BE2C (cell line): ENCODE measurements around the gene MAG.

Experiments
- DNase-seq: peaks from one replicate; pipeline ENCODE4 v3.0.0-alpha.2; 2020
- H3K27me3 ChIP-seq: fragments of 250-450 bp; sonication (Bioruptor Pico); 2 replicates; pipeline ENCODE4 v1.5.1; 2020; ENCODE audit warnings: mild to moderate bottlenecking
- H3K36me3 ChIP-seq: fragments of 250-450 bp; sonication (Bioruptor Pico); 2 replicates; pipeline ENCODE4 v1.5.1; 2020; ENCODE audit warnings: mild to moderate bottlenecking
- H3K4me1 ChIP-seq: fragments of 250-450 bp; sonication (Bioruptor Pico); 2 replicates; pipeline ENCODE4 v1.5.1; 2020
- H3K4me3 ChIP-seq: 2 replicates; pipeline ENCODE4 v1.5.1; 2011; ENCODE audit warnings: low read depth, low read length
- H3K9me3 ChIP-seq: fragments of 250-450 bp; sonication (Bioruptor Pico); 2 replicates; pipeline ENCODE4 v1.5.1; 2020
- CTCF ChIP-seq: IDR thresholded peaks from 2 replicates; pipeline ENCODE4 v1.5.1; 2012; ENCODE audit warnings: mild to moderate bottlenecking, low read depth, low read length

The MAG gene

GRCh38 chr19:35322014-35322413 is 30.1 kb downstream of the MAG start:
- H3K4me3 ChIP-seq = no peak overlapping the region
- H3K9me3 ChIP-seq = no peaks in the 10 kb centered on the region; the same call in 1 of the 2 replicates
- no peaks in the 10 kb centered on the region for H3K4me1 ChIP-seq
- H3K36me3 ChIP-seq = no peaks in the 10 kb centered on the region
- H3K27me3 ChIP-seq = peaks cover 3% of the 10 kb centered on the region
- no peak for DNase-seq
- no peak for TF ChIP-seq CTCF

- Histone ChIP-seq H3K9me3 (no peaks in the 10 kb centered on the region), H3K27me3 (peaks cover 3% of the 10 kb centered on the region), H3K4me3 (no peak overlapping the region), H3K36me3 (no peaks in the 10 kb centered on the region), H3K4me1 (no peaks in the 10 kb centered on the region)
- TF ChIP-seq CTCF = peak; percentile 64
- DNase-seq = no peak
These were observed 35.7 kb downstream of the MAG start for GRCh38 chr19:35327642-35328041.

- Histone ChIP-seq H3K4me1 (no peaks in the 10 kb centered on the region), H3K36me3 (no peaks in the 10 kb centered on the region), H3K4me3 (no peak within 1 kb of the TSS), H3K27me3 (peaks cover 3% of the 10 kb centered on the region), H3K9me3 (no peaks in the 10 kb centered on the region)
- no peak for TF ChIP-seq CTCF
- no peak for DNase-seq
These were observed 36.9 kb downstream of the MAG start, which contains the start of gene CD22 for GRCh38 chr19:35328851-35329285. Gene CD22 (plus strand): TSS chr19:35329187. CDS start chr19:35332041, 2,854 bp downstream.

- TF ChIP-seq CTCF = no peak
- no peaks in the 10 kb centered on the region for H3K4me1 ChIP-seq
- H3K4me3 ChIP-seq = no peak overlapping the region
- DNase-seq = no peak
- H3K36me3 ChIP-seq = no peaks in the 10 kb centered on the region
- no peaks in the 10 kb centered on the region for H3K9me3 ChIP-seq
- peaks cover 3% of the 10 kb centered on the region for H3K27me3 ChIP-seq
These were observed 37.4 kb downstream of the MAG start for GRCh38 chr19:35329323-35329722.

- H3K27me3 ChIP-seq = peaks cover 3% of the 10 kb centered on the region
- H3K4me3 ChIP-seq = no peak overlapping the region
- H3K4me1 ChIP-seq = no peaks in the 10 kb centered on the region
- no peak for DNase-seq
- TF ChIP-seq CTCF = no peak
- H3K9me3 ChIP-seq = no peaks in the 10 kb centered on the region
- no peaks in the 10 kb centered on the region for H3K36me3 ChIP-seq
These were observed 38.5 kb downstream of the MAG start for GRCh38 chr19:35330475-35330874.

GRCh38 chr19:35331551-35332214 is 39.7 kb downstream of the MAG start:
- no peaks in the 10 kb centered on the region; the same call in 1 of the 2 replicates for H3K27me3 ChIP-seq
- H3K4me1 ChIP-seq = no peaks in the 10 kb centered on the region
- H3K4me3 ChIP-seq = no peak overlapping the region
- no peaks in the 10 kb centered on the region for H3K36me3 ChIP-seq
- no peak for TF ChIP-seq CTCF
- no peaks in the 10 kb centered on the region for H3K9me3 ChIP-seq
- no peak for DNase-seq
